ENCODE measurements around the gene COL20A1.
"Not testable (repeated sequence)": the region's sequence is repeated elsewhere in the genome, so short reads cannot be mapped to it uniquely, and the experiment has no call there.

COL20A1 gene

GRCh38 chr20:63292904-63293303 lies at the start of gene COL20A1:
TSS of gene COL20A1 (plus strand) at chr20:63293186. CDS start at chr20:63295108, 1,922 bp downstream.
- DNase-seq, result no peak

- DNase-seq, result no peak
Measured at GRCh38 chr20:63243604-63244247, 49.3 kb upstream of the COL20A1 start.

GRCh38 chr20:63244468-63244867 lies 48.5 kb upstream of the COL20A1 start:
- no peak for DNase-seq

- no peak for DNase-seq
Measured at GRCh38 chr20:63246490-63247288, 46.3 kb upstream of the COL20A1 start.

- DNase-seq, result no peak
Measured at GRCh38 chr20:63247671-63248228, 45.2 kb upstream of the COL20A1 start.

GRCh38 chr20:63248835-63249591 lies 44.0 kb upstream of the COL20A1 start:
- DNase-seq, result no peak

GRCh38 chr20:63249891-63250290 lies 43.1 kb upstream of the COL20A1 start:
- DNase-seq, result no peak

- DNase-seq, result not testable (repeated sequence)
Measured at GRCh38 chr20:63251350-63251749, 41.6 kb upstream of the COL20A1 start.

- no peak for DNase-seq
Measured at GRCh38 chr20:63252284-63252711, 40.7 kb upstream of the COL20A1 start.

GRCh38 chr20:63253065-63253437 lies 39.9 kb upstream of the COL20A1 start:
- DNase-seq, result no peak

- no peak for DNase-seq
Measured at GRCh38 chr20:63253438-63254231, 39.4 kb upstream of the COL20A1 start.

- DNase-seq, result no peak
Measured at GRCh38 chr20:63254232-63254605, 38.8 kb upstream of the COL20A1 start, which contains the start of gene NKAIN4. TSS of gene NKAIN4 (minus strand) at chr20:63254463. CDS start at chr20:63254450, 13 bp downstream.

GRCh38 chr20:63254606-63255384 lies 38.2 kb upstream of the COL20A1 start:
- no peak for DNase-seq

- no peak for DNase-seq
Measured at GRCh38 chr20:63255931-63256704, 36.9 kb upstream of the COL20A1 start.

- DNase-seq, result no peak
Measured at GRCh38 chr20:63256954-63257353, 36.0 kb upstream of the COL20A1 start.

GRCh38 chr20:63257629-63258028 lies 35.4 kb upstream of the COL20A1 start:
- DNase-seq, result no peak

GRCh38 chr20:63258781-63259180 lies 34.2 kb upstream of the COL20A1 start:
- DNase-seq, result no peak

GRCh38 chr20:63259734-63260460 lies 33.1 kb upstream of the COL20A1 start:
- no peak for DNase-seq

GRCh38 chr20:63260521-63260920 lies 32.5 kb upstream of the COL20A1 start:
- no peak for DNase-seq

Data from cerebellar nuclear complex (tissue), 1 donor.